GM12874 (cell line): Measurements from ENCODE around the gene ZIC1.

Experiments
- TF ChIP-seq, protein P1 (sequence below): IDR thresholded peaks from 2 replicates; pipeline ENCODE4 v1.5.1; 2011; ENCODE audit warnings: low read depth, mild to moderate bottlenecking, control low read depth, low read length, moderate library complexity; ENCODE audit not compliant: insufficient read depth

Gene ZIC1

DNA sequence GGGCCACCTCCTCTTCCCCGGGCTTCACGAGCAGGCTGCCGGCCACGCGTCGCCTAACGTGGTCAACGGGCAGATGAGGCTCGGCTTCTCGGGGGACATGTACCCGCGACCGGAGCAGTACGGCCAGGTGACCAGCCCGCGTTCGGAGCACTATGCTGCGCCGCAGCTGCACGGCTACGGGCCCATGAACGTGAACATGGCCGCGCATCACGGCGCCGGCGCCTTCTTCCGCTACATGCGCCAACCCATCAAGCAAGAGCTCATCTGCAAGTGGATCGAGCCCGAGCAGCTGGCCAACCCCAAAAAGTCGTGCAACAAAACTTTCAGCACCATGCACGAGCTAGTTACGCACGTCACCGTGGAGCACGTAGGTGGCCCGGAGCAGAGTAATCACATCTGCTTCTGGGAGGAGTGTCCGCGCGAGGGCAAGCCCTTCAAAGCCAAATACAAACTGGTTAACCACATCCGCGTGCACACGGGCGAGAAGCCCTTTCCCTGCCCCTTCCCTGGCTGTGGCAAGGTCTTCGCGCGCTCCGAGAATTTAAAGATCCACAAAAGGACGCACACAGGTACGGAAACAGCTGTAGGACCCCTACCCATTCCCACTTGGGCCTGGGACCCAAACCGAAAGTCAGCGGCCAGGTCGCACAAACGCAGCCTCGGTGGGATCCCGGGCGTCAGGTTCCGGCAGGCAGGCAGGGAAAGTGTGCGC lies 1.5 kb downstream of the ZIC1 start:
- TF ChIP-seq, protein P1, sequence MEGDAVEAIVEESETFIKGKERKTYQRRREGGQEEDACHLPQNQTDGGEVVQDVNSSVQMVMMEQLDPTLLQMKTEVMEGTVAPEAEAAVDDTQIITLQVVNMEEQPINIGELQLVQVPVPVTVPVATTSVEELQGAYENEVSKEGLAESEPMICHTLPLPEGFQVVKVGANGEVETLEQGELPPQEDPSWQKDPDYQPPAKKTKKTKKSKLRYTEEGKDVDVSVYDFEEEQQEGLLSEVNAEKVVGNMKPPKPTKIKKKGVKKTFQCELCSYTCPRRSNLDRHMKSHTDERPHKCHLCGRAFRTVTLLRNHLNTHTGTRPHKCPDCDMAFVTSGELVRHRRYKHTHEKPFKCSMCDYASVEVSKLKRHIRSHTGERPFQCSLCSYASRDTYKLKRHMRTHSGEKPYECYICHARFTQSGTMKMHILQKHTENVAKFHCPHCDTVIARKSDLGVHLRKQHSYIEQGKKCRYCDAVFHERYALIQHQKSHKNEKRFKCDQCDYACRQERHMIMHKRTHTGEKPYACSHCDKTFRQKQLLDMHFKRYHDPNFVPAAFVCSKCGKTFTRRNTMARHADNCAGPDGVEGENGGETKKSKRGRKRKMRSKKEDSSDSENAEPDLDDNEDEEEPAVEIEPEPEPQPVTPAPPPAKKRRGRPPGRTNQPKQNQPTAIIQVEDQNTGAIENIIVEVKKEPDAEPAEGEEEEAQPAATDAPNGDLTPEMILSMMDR: no peak

DNA sequence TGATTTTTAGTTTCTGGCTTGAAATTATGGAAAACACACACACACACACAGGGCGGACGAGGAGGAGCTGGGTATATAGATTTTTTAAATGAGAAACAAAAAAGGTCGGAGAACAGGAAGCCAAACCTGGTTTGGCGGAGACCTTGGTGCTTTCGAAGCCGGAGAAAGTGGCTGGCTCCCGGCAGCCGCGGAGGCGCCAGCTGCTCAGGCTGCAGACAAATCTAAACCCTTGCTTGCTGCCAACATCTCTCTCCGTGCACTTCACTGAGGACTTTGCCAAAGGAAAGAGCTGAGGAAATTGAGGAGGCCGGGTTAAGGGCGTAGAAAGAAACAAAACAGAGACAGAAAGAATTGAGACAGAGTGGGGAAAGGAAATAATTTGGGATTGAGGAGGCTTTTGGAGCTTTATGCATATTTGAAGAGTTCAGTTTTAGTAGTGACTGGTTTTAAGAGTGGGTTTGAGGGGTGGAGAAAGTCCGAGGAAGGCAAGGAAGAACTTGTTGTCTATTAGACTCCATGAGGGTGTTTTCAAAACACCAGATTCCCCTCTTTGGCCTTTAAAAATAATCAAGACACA lies 2.2 kb downstream of the ZIC1 start:
- TF ChIP-seq, protein P1: no peak

DNA sequence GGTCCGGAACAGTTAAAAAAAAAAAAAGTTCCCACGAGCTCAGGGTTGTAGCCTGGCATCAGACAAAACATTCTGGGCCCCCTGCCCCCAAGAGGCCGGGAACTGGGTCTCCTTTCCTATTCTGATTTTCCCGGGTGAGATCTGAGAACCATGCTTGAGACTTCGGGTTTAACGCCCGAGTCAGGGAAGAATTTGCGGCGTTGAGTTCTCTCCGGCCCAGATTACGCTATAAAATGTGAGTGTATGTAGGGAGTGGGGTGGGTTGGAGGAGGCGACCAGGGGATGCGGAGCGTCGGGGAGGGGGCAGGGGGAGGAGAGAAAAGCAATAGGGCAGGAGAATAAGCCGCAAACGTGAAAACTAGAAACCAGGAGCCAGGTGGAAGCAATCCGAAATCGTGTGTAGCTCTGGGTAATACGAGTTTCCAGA lies 2.7 kb downstream of the ZIC1 start:
- TF ChIP-seq, protein P1: no peak

DNA sequence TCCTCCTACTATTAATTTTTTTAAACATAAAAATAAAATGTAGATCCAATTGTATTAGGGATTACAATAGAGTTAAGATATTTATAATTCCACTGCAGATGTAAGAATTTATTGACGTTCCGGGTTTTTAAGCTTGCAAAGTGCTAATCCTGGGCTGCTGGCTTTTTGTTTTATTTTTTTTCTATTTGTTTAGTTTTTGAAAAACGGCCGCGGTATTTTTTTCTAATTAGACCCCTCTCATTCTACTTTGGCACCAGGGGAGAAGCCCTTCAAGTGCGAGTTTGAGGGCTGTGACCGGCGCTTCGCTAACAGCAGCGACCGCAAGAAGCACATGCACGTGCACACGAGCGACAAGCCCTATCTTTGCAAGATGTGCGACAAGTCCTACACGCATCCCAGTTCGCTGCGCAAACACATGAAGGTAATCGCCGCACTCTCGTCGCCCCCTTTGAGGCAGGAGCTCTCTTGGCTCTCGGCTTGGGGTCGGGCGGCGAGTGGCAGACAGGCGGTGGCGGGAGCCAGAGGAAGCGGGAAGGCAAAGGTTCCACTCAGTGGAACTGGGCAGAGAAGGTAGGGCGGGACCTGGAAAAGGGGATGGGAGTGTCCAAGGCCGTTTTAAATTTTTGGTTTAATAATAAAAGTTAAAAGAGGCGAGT lies 3.2 kb downstream of the ZIC1 start:
- TF ChIP-seq, protein P1: no peak

DNA sequence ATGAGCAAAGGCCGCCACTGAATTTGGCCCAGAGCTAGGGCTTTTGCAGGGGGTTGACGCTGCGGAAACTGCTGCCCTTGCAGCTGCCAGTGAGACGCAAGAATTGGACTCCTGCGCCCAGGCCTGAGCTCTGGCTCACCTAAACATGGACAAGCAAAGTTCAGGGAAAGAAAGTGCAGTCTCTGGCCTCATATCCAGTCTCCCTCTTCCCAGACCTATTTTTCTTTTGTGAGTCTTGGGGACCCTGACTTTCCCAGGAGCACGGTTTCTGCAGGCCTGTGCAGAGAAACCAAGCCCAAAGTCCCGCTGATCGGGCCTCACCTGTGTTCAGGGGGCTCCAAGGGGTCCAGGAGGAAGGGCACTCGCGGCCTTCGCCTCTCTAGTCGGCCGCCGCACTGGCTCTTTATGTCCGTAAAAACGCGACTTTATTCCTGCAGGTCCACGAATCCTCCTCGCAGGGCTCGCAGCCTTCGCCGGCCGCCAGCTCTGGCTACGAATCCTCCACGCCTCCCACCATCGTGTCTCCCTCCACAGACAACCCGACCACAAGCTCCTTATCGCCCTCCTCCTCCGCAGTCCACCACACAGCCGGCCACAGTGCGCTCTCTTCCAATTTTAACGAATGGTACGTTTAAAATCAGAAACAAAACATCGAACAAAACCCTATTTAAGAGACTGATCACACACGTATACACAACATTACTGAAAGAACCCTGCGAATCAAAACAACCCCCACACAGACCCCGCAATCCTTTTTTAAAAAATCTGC lies 3.9 kb downstream of the ZIC1 start:
- TF ChIP-seq, protein P1: no peak

DNA sequence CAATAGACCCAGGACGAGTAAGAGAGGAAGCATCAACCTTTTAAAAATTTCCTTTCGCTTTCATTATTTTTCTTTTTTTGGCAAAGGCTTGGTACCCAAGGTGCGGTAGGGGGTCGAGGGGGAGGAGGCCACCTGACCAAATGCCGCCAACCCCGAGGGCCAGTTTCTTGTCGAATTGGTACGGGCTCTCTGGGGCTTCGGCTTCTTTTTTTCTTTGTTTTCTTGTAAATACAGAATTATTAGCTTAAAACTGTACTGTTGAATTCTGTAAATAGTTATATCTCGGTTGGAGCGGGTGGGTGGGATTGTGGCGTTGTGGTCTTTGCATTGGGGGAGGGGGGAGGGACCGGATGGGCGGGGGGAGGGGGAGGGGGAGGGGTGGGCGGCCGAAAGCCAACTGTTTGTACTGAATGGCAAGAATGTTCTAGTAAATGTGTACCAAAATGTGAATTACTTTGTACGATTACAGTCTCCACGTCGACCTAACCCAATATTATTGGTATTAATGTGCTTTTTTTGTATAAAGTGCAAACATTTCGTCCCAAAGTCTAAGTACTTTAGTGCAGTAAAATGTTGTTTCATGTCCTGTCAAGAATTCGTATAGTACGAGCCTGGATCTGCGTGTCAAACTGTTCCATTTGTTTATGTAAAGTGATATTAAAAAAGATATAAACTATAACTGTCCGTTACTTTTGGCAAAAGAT lies 4.7 kb downstream of the ZIC1 start:
- TF ChIP-seq, protein P1: no peak
